HG03060 (cell line): ENCODE results near the gene REPIN1.
A peak's percentile ranks its signal among the peaks of the same experiment; 100 is the strongest.

Source experiments
- ATAC-seq: cut with Tn5 transposase; IDR thresholded peaks from one replicate; pipeline ENCODE4 v1.9.1; 2021; ENCODE audit warnings: low read depth, moderate number of reproducible peaks; ENCODE audit not compliant: unreplicated experiment

Gene REPIN1

DNA sequence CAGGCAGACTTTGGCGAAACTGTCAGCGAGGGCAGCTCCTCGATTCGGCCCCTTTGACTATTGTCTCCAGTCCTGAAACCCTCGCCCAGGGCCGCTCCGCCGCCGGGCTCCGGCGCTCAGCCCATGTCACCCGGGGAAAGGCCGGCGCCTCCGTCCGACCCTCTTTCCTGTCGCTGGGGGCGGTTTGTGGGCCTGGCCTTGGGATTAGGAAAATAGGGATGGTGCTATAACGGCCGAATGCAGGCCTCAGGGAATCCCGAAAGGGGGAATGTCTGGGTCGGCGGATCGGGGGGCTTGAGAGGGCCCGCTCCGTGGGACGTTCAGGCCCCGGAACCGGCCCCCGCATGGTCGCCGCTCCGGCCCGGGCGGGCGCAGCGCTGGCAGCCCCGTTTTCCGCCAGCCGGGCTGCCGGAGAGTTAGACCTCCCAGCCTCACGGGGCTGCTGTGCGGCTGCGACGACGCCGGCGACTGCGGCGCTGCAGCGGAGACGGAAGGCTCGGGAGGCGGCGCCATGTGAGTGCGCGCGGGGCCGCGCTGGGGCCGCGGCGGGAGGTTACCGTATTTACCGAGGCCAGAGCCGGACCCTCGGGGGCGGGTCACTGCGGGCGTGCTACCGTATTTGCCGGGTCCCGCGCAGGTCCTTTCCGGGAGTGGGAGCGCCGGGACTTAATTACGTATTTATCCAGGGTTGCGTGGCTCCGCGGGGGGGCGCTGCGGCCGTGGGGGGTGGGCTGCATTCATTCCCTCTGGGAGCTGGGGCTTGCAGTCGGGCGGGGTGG is 36.4 kb downstream of the REPIN1 start:
- peak; percentile 26 for ATAC-seq

DNA sequence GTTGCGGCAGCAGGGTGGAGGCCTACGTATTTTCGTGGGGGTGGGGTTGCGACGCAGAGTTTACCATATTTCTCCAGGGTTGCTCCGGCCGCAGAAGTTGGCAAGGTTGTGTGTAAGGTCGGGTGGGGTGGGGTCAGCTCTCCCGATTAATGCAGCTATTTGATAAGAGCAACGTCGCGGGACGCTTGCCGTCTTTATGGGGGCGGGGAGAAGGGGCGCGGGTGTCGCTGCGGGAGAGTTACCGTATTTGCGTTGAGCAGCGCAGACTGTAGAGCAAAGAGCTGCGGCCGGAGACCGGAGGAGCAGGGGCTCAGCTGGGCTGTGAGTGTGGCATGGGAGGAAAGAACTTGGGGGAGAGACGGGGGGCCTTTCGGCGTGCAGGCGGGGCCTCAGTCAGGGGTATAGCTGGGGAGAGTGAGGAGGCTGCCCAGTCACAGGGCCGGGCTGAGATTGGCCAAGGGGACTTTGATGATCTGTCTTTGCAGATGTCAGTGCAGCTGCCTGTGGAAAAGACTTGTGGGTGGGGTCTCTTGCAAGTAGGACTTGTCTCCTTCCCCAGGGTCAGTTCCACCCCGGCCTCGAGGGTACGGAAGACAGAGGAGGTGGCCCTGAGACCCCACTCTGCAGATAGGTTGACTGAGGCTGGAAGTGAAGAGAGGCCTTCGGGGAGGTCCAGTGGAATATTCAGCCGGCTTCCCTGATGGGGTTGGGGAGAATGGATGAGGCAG is 37.1 kb downstream of the REPIN1 start:
- no peak for ATAC-seq

DNA sequence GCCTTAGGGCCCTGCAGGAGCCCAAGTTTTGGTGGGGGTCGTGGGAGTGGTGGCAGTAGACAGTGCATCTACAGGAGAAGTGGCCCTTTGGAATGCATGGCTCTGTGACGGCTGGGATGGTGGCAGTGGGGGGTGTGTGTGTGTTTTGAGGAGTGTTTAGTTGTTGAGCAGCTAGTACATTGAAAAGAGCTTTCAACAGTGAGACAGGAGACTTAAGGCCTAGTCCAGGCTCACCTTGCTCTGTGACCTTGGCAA is 37.6 kb downstream of the REPIN1 start:
- no peak for ATAC-seq

DNA sequence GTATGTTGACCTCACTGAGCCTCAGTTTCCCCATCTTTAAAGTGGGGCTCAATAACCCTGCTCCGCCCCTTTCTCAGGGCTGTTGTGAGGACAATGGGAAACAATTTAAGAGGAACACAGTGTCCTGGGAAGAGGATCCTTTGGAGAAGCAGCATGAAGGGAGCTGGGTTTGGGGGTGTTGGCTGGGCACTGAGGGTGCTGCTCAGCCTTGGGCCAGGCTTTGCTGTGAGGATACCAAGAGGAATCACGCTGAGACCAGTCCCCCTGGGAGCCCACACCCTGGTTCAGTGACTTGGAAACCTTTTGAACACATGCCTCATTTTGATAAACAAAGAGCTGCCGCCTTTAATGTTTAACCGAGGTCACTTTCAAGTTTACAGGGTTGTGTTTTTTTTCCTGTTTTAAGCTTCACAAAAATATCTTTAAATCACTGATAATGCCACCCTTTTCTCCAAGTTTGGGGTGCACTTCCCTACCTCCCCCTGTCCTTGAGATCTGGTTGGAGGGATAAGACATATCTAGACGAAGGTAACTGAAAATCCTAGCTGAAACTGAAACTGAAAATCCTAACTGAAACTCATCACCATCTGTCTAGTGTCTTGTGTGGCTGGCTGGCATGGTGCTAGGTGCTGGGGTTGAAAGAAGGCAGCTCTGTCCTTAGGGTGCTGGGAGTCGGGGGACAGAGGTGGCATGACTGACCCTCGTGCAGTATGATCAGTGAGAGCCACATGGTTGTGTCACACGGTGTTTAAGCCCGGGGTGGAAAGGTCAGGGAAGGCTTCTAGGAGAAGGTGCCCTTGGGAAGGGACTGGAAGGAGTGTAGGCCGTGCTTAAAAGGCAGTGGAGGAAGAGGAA is 38.2 kb downstream of the REPIN1 start:
- peak; percentile 58 for ATAC-seq

DNA sequence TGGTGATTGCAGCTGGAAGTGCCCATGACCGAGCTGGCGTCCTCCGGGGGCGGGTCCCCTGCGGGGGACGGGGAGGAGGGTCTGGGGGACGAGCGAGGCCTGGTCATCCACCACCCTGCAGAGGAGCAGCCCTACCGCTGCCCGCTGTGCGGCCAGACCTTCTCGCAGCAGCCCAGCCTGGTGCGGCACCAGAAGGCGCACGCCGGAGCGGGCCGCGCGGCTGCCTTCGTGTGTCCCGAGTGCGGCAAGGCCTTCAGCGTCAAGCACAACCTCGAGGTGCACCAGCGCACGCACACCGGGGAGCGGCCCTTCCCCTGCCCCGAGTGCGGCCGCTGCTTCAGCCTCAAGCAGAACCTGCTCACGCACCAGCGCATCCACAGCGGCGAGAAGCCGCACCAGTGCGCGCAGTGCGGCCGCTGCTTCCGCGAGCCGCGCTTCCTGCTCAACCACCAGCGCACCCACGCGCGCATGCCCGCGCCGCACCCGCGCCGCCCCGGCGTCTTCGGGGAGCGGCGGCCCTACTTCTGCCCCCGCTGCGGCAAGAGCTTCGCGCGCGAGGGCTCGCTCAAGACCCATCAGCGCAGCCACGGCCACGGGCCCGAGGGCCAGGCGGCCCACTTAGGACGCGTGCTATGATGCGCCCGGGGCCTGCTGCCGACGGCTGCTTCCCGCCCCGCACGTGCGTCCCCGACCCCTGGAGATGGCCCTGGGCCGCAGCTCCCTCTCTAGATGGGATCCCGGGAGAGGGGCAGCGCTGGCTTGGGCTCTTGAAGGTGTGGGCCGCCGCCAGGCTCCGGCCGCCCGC is 39.2 kb downstream of the REPIN1 start:
- no peak for ATAC-seq

GRCh38 chr7:150408393-150409299 is 40.0 kb downstream of the REPIN1 start:
- no peak for ATAC-seq

- no peak for ATAC-seq
These were observed 40.8 kb downstream of the REPIN1 start for GRCh38 chr7:150409300-150410030.

GRCh38 chr7:150410131-150410530 is 41.5 kb downstream of the REPIN1 start:
- no peak for ATAC-seq

- no peak for ATAC-seq
These were observed 42.2 kb downstream of the REPIN1 start for GRCh38 chr7:150410680-150411346.

DNA sequence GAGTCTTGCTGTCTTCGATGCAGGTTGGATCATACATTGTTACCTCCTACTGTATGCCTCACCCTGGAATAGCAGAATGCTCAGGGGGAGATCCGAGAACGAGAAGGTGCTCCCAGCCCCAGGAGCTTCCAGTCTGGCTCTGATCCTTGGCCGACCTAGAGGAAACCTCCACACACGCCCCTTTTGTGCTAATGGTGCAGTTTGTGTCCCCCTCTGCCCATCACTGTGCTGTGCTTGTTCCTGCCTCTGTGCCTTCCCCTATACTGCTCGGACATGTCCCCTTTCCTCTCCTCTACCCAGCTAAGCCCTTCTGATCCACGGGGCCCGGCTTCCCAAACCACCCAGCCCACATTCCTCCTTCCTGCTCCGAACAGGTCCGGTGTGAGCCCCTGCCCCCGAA is 43.0 kb downstream of the REPIN1 start:
- no peak for ATAC-seq

DNA sequence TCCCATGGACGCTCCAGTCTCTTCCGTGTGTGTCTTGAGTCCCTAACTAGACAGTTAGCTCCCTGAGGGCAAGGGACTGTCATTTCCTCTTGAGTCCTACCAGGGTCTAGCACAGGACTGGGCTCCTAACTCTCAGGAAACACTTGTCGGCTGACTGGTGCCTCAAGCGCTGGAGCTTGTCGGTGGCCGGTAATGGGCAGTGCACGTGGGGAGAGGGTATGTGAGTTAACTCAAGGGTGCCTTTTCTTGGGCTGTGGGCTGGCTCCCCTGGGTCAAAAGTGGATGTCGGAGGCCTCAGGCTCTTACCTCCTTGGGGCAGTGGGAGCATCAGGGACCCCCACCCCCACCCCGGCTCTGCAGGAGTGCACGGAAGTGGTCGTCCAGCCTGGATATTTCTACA is 43.4 kb downstream of the REPIN1 start:
- no peak for ATAC-seq

DNA sequence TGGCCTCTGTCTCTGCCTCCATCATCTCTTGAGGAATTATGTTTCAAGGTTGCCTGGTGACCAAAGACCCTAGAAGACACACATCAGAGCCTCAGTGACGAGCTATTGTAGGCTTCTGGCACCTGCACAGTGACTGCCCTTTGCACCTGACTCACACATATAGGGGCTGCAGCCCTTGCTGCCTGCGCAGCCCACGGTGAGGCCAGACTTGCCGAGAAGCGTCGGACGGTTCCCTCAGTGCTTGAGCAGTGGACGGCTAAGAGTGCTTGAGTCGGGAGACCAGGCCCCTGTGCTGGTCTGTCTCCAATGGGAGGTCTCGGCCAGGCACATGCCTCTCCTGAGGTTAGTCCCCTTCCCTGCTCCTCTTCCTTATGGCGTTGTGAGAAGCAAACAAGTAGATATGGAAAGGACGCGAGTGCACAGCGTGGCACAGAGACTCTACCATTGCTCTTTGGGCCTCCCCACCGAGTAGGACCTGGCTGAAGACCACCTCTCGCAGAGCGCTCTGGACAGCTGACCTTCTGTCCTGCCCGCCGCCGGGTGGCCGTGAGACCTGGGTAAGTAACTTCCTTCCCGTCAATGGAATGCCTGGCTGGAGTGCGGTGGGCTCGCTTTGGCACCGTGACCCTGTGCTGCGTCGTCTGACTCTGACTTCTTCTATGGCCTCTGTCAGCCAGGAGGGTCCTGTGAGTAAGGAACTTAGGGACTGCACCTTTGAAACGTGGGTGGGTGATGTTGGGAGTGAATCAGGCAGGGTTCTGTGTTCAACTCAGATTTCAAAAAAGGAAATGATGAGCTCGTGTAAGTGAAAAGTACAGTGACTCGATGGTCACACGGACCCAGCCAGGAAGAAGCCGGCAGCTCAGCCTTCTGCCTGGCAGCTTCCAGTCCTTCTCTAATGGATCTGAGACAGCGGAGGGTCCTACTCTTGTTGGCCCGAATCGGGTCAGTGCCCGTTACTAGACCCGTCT is 44.2 kb downstream of the REPIN1 start:
- ATAC-seq, result no peak

DNA sequence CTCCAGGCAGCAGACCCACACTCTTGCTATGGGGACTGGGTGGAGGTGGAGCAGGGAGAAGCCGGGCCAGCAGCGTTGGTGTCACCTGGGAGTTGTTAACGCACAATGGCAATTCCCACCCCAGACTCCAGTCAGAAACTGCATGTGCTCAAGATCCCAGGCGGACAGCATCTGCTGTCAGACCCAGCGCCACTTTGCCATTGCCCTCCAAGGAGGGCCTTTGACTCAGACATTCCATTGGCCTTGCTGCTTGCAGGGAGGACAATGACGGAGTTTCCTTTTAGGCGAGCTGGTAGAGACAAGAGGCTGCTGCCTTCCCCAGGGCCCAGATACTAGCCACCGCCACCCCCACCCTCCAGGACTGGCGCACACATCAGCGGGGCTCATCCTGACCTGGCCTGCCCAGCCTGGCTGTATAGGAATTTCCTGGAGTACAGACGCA is 45.0 kb downstream of the REPIN1 start:
- no peak for ATAC-seq

- no peak for ATAC-seq
These were observed 46.8 kb downstream of the REPIN1 start for GRCh38 chr7:150415161-150416153.

- ATAC-seq, result no peak
These were observed 48.6 kb downstream of the REPIN1 start for GRCh38 chr7:150417239-150417638.

- ATAC-seq, result no peak
These were observed 49.2 kb downstream of the REPIN1 start for GRCh38 chr7:150417863-150418262.
